ENCODE measurements around the gene GAMT.

Gene GAMT

GRCh38 chr19:1355568-1356507 is 45.5 kb downstream of the GAMT start:
- Histone ChIP-seq H3K27ac (no peak overlapping the region), H3K27me3 (peaks cover 18% of the 10 kb centered on the region), H3K4me3 (ENCODE audit: low read depth in 1 of 2, low read length in 1 of 2) (peak overlapping the region; percentile 67 to 80), H3K36me3 (peaks cover 8% of the 10 kb centered on the region), H3K4me1 (ENCODE audit: control insufficient read depth in 1 of 2, insufficient read depth in 1 of 2, low read depth in 1 of 2, low read length in 1 of 2) (peaks cover 13 to 14% of the 10 kb centered on the region in 2 experiments), H3K9me3 (no peaks in the 10 kb centered on the region)
- no peak for TF ChIP-seq CTCF (IDR thresholded peaks at IDR 0.05)

GRCh38 chr19:1354970-1355567 is 46.3 kb downstream of the GAMT start:
- Histone ChIP-seq H3K27me3 (peaks cover 18% of the 10 kb centered on the region), H3K9me3 (no peaks in the 10 kb centered on the region), H3K4me3 (ENCODE audit: low read depth in 1 of 2, low read length in 1 of 2) (peak overlapping the region; percentile 67 to 80), H3K27ac (no peak overlapping the region), H3K4me1 (ENCODE audit: control insufficient read depth in 1 of 2, insufficient read depth in 1 of 2, low read depth in 1 of 2, low read length in 1 of 2) (peaks cover 13 to 14% of the 10 kb centered on the region in 2 experiments), H3K36me3 (peaks cover 8% of the 10 kb centered on the region)
- no peak for TF ChIP-seq CTCF (IDR thresholded peaks at IDR 0.05)

GRCh38 chr19:1353144-1353543 is 48.2 kb downstream of the GAMT start:
- H3K27ac ChIP-seq, result no peak overlapping the region
- no peak for TF ChIP-seq CTCF (IDR thresholded peaks at IDR 0.05)
- H3K4me1 ChIP-seq (ENCODE audit: control insufficient read depth in 1 of 2, insufficient read depth in 1 of 2, low read depth in 1 of 2, low read length in 1 of 2), result peaks cover 13 to 14% of the 10 kb centered on the region in 2 experiments
- no peaks in the 10 kb centered on the region for H3K9me3 ChIP-seq
- peaks cover 24% of the 10 kb centered on the region for H3K27me3 ChIP-seq
- no peaks in the 10 kb centered on the region for H3K36me3 ChIP-seq
- H3K4me3 ChIP-seq (ENCODE audit: low read depth in 1 of 2, low read length in 1 of 2), result no peak overlapping the region

GRCh38 chr19:1351381-1351851 is 49.9 kb downstream of the GAMT start:
- H3K4me1 ChIP-seq (ENCODE audit: control insufficient read depth in 1 of 2, insufficient read depth in 1 of 2, low read depth in 1 of 2, low read length in 1 of 2), result peaks cover 13 to 14% of the 10 kb centered on the region in 2 experiments
- H3K27me3 ChIP-seq, result peaks cover 20% of the 10 kb centered on the region
- no peak overlapping the region for H3K4me3 ChIP-seq (ENCODE audit: low read depth in 1 of 2, low read length in 1 of 2)
- no peaks in the 10 kb centered on the region for H3K9me3 ChIP-seq
- H3K36me3 ChIP-seq, result no peaks in the 10 kb centered on the region
- no peak overlapping the region for H3K27ac ChIP-seq
- no peak for TF ChIP-seq CTCF (IDR thresholded peaks at IDR 0.05)

GRCh38 chr19:1350867-1351266 is 50.5 kb downstream of the GAMT start:
- Histone ChIP-seq H3K27ac (no peak overlapping the region), H3K4me1 (ENCODE audit: control insufficient read depth in 1 of 2, insufficient read depth in 1 of 2, low read depth in 1 of 2, low read length in 1 of 2) (peaks cover 13 to 14% of the 10 kb centered on the region in 2 experiments), H3K4me3 (ENCODE audit: low read depth in 1 of 2, low read length in 1 of 2) (no peak overlapping the region), H3K9me3 (no peaks in the 10 kb centered on the region), H3K36me3 (no peaks in the 10 kb centered on the region), H3K27me3 (peaks cover 15% of the 10 kb centered on the region)
- TF ChIP-seq CTCF (IDR thresholded peaks at IDR 0.05), result no peak

All from neutrophil (primary cell).